ENCODE results near the gene GATA6.

The GATA6 gene

GRCh38 chr18:22172120-22172582 is 2.8 kb downstream of the GATA6 start:
- DNase-seq (ENCODE audit: low read depth), result no peak
- TF ChIP-seq MYC (IDR thresholded peaks at IDR 0.05; ENCODE audit: low read depth, low read length) (no peak), MAX (IDR thresholded peaks at IDR 0.05; ENCODE audit: low read depth, low read length) (no peak), POLR2A (IDR thresholded peaks at IDR 0.05; ENCODE audit: extremely low read depth, insufficient read length) (no peak)
- TF ChIP-seq, protein P1, sequence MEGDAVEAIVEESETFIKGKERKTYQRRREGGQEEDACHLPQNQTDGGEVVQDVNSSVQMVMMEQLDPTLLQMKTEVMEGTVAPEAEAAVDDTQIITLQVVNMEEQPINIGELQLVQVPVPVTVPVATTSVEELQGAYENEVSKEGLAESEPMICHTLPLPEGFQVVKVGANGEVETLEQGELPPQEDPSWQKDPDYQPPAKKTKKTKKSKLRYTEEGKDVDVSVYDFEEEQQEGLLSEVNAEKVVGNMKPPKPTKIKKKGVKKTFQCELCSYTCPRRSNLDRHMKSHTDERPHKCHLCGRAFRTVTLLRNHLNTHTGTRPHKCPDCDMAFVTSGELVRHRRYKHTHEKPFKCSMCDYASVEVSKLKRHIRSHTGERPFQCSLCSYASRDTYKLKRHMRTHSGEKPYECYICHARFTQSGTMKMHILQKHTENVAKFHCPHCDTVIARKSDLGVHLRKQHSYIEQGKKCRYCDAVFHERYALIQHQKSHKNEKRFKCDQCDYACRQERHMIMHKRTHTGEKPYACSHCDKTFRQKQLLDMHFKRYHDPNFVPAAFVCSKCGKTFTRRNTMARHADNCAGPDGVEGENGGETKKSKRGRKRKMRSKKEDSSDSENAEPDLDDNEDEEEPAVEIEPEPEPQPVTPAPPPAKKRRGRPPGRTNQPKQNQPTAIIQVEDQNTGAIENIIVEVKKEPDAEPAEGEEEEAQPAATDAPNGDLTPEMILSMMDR (IDR thresholded peaks at IDR 0.05; ENCODE audit: low read depth, low read length), result no peak
- no peak overlapping the region for H3K4me3 ChIP-seq (ENCODE audit: low read depth, low read length)

GRCh38 chr18:22172594-22173049 is 3.2 kb downstream of the GATA6 start:
- no peak for DNase-seq (ENCODE audit: low read depth)
- H3K4me3 ChIP-seq (ENCODE audit: low read depth, low read length), result no peak overlapping the region
- TF ChIP-seq MAX (IDR thresholded peaks at IDR 0.05; ENCODE audit: low read depth, low read length) (no peak), MYC (IDR thresholded peaks at IDR 0.05; ENCODE audit: low read depth, low read length) (no peak), POLR2A (IDR thresholded peaks at IDR 0.05; ENCODE audit: extremely low read depth, insufficient read length) (no peak)
- TF ChIP-seq, protein P1 (IDR thresholded peaks at IDR 0.05; ENCODE audit: low read depth, low read length), result no peak

DNA sequence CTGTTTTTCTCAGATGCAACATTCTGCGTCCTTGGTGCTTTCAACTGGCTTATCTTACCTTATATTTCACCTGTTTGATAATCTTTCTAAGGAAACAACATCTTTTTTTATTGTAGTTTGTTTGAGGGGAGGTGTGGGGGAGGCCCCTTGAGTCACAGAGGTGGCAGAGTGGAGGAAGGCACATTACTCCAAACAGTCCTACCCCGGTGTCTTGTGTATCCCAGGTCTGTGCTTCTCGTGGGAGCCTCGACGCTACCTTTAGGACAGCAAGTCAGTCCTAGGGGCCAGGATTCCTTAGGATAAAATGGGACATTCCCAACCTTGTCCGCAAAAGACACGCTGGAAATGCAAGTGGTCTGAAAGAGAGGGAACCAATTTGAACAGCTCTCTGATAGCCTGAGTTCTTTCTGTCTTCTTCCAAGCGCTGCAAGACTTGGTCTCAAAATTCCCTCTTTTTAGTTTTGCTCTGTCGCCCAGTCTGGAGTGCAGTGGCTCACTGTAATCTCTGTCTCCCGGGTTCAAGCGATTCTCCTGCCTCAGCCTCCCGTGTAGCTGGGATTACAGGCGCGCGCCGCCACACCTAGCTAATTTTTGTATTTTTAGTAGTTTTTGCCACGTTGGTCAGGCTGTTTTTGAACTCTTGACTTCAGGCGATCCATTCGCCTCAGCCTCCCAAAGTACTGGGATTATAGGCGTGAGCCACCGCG is 4.0 kb downstream of the GATA6 start:
- TF ChIP-seq MYC (IDR thresholded peaks at IDR 0.05; ENCODE audit: low read depth, low read length), result no peak
- TF ChIP-seq MAX (IDR thresholded peaks at IDR 0.05; ENCODE audit: low read depth, low read length), result no peak
- TF ChIP-seq, protein P1 (IDR thresholded peaks at IDR 0.05; ENCODE audit: low read depth, low read length), result no peak
- TF ChIP-seq POLR2A (IDR thresholded peaks at IDR 0.05; ENCODE audit: extremely low read depth, insufficient read length), result no peak
- H3K4me3 ChIP-seq (ENCODE audit: low read depth, low read length), result no peak overlapping the region
- DNase-seq (ENCODE audit: low read depth), result no peak

DNA sequence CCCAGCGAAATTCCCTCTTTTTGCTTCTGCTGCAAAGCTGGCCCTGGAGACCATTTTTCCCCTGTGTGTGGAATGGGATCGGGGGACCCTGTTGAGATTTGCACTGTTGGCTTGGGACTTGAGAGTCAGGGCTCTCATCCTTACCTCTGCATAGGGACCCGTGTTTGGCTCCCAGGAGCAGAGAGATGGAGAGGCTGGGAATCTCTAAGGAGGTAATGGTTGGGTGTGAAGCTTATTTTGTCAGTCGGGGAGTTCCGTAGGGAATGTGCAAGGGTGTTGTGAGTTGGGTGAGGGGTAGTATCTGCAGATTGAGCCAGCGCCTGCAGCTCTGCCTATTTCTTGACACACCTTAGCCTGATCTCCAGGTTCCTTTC is 4.5 kb downstream of the GATA6 start:
- DNase-seq (ENCODE audit: low read depth), result no peak
- no peak for TF ChIP-seq POLR2A (IDR thresholded peaks at IDR 0.05; ENCODE audit: extremely low read depth, insufficient read length)
- no peak for TF ChIP-seq MYC (IDR thresholded peaks at IDR 0.05; ENCODE audit: low read depth, low read length)
- no peak for TF ChIP-seq MAX (IDR thresholded peaks at IDR 0.05; ENCODE audit: low read depth, low read length)
- TF ChIP-seq, protein P1 (IDR thresholded peaks at IDR 0.05; ENCODE audit: low read depth, low read length), result no peak
- no peak overlapping the region for H3K4me3 ChIP-seq (ENCODE audit: low read depth, low read length)

DNA sequence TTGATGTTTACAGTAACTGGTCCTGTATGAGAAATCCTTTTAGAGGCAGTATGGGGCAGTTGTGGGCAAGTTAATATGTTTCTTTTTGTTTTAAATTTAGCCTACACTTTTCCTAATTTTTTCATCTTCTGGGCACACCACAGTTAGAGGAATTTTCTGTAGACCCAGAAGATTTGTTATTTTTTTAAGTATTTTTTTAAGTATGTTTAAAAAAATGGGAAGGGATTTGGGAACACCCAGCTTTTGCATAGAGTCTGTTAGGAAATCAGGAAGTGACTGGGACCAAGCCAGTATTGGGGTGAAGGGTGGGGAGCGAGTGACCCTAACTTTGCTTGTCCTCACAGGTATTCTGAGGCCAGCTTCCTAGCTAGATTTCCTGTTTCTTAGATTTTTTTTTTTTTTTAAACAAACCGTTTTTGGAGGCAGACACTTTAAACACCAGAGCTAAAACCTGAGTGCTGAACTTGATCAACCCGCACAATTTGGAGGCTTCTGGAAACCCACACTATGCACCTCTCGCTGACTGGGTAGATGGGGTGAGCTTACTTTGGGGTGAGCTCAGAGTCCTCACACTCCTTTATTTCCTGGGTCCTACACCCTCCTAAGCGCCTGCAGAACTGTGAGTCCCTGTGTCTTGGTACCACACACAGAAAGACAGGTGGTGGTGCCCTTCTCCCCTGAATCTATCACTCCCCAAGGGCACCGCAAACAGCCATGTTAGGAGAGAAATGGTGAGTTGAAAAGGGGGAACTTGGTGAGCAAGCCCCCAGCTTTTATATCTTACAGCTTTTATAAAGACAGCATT is 5.2 kb downstream of the GATA6 start:
- DNase-seq (ENCODE audit: low read depth), result no peak
- TF ChIP-seq MAX (IDR thresholded peaks at IDR 0.05; ENCODE audit: low read depth, low read length) (no peak), MYC (IDR thresholded peaks at IDR 0.05; ENCODE audit: low read depth, low read length) (no peak), POLR2A (IDR thresholded peaks at IDR 0.05; ENCODE audit: extremely low read depth, insufficient read length) (no peak)
- TF ChIP-seq, protein P1 (IDR thresholded peaks at IDR 0.05; ENCODE audit: low read depth, low read length), result no peak
- no peak overlapping the region for H3K4me3 ChIP-seq (ENCODE audit: low read depth, low read length)
